ENCODE measurements around the gene PLXNB2.

The PLXNB2 gene

GRCh38 chr22:50317178-50317577 is 9.7 kb upstream of the PLXNB2 start:
- peaks cover 13% of the 10 kb centered on the region for H3K4me1 ChIP-seq (ENCODE audit: control insufficient read depth, insufficient read depth, low read length)
- no peak overlapping the region for H3K4me3 ChIP-seq (ENCODE audit: low read depth, low read length)
- H3K27ac ChIP-seq (ENCODE audit: low read depth, low read length) = no peak overlapping the region
- peaks cover 18% of the 10 kb centered on the region; the same call in 1 of the 2 replicates for H3K27me3 ChIP-seq (ENCODE audit: control insufficient read depth, insufficient read depth, low read length)
- H3K9ac ChIP-seq (ENCODE audit: low read length) = no peak overlapping the region
- H3K9me3 ChIP-seq (ENCODE audit: control insufficient read depth, insufficient read depth, low read depth, low read length) = no peaks in the 10 kb centered on the region
- no peaks in the 10 kb centered on the region for H3K36me3 ChIP-seq (ENCODE audit: control insufficient read depth, insufficient read depth, low read length)

GRCh38 chr22:50316114-50317065 is 8.9 kb upstream of the PLXNB2 start:
- Histone ChIP-seq H3K9me3 (ENCODE audit: control insufficient read depth, insufficient read depth, low read depth, low read length) (no peaks in the 10 kb centered on the region), H3K27ac (ENCODE audit: low read depth, low read length) (no peak overlapping the region), H3K9ac (ENCODE audit: low read length) (no peak overlapping the region), H3K4me3 (ENCODE audit: low read depth, low read length) (no peak overlapping the region), H3K27me3 (ENCODE audit: control insufficient read depth, insufficient read depth, low read length) (peaks cover 18% of the 10 kb centered on the region; the same call in 1 of the 2 replicates), H3K4me1 (ENCODE audit: control insufficient read depth, insufficient read depth, low read length) (peaks cover 13% of the 10 kb centered on the region), H3K36me3 (ENCODE audit: control insufficient read depth, insufficient read depth, low read length) (no peaks in the 10 kb centered on the region)

GRCh38 chr22:50315289-50316113 is 8.1 kb upstream of the PLXNB2 start:
- no peak overlapping the region for H3K9ac ChIP-seq (ENCODE audit: low read length)
- peaks cover 18% of the 10 kb centered on the region; the same call in 1 of the 2 replicates for H3K27me3 ChIP-seq (ENCODE audit: control insufficient read depth, insufficient read depth, low read length)
- H3K4me3 ChIP-seq (ENCODE audit: low read depth, low read length) = no peak overlapping the region
- H3K4me1 ChIP-seq (ENCODE audit: control insufficient read depth, insufficient read depth, low read length) = peaks cover 13% of the 10 kb centered on the region
- H3K36me3 ChIP-seq (ENCODE audit: control insufficient read depth, insufficient read depth, low read length) = no peaks in the 10 kb centered on the region
- H3K9me3 ChIP-seq (ENCODE audit: control insufficient read depth, insufficient read depth, low read depth, low read length) = no peaks in the 10 kb centered on the region
- H3K27ac ChIP-seq (ENCODE audit: low read depth, low read length) = no peak overlapping the region

- H3K4me3 ChIP-seq (ENCODE audit: low read depth, low read length) = no peak overlapping the region
- peaks cover 18% of the 10 kb centered on the region; the same call in 1 of the 2 replicates for H3K27me3 ChIP-seq (ENCODE audit: control insufficient read depth, insufficient read depth, low read length)
- no peak overlapping the region for H3K27ac ChIP-seq (ENCODE audit: low read depth, low read length)
- H3K36me3 ChIP-seq (ENCODE audit: control insufficient read depth, insufficient read depth, low read length) = no peaks in the 10 kb centered on the region
- H3K9me3 ChIP-seq (ENCODE audit: control insufficient read depth, insufficient read depth, low read depth, low read length) = no peaks in the 10 kb centered on the region
- no peak overlapping the region for H3K9ac ChIP-seq (ENCODE audit: low read length)
- peaks cover 13% of the 10 kb centered on the region for H3K4me1 ChIP-seq (ENCODE audit: control insufficient read depth, insufficient read depth, low read length)
Measured at GRCh38 chr22:50314455-50315288, 7.2 kb upstream of the PLXNB2 start.

- Histone ChIP-seq H3K27ac (ENCODE audit: low read depth, low read length) (no peak overlapping the region), H3K9ac (ENCODE audit: low read length) (no peak overlapping the region), H3K4me1 (ENCODE audit: control insufficient read depth, insufficient read depth, low read length) (peaks cover 14% of the 10 kb centered on the region), H3K36me3 (ENCODE audit: control insufficient read depth, insufficient read depth, low read length) (no peaks in the 10 kb centered on the region), H3K4me3 (ENCODE audit: low read depth, low read length) (no peak overlapping the region), H3K9me3 (ENCODE audit: control insufficient read depth, insufficient read depth, low read depth, low read length) (no peaks in the 10 kb centered on the region), H3K27me3 (ENCODE audit: control insufficient read depth, insufficient read depth, low read length) (peaks cover 18% of the 10 kb centered on the region; the same call in 1 of the 2 replicates)
Measured at GRCh38 chr22:50314081-50314454, 6.6 kb upstream of the PLXNB2 start.

- Histone ChIP-seq H3K4me1 (ENCODE audit: control insufficient read depth, insufficient read depth, low read length) (peaks cover 18% of the 10 kb centered on the region), H3K27me3 (ENCODE audit: control insufficient read depth, insufficient read depth, low read length) (peaks cover 18% of the 10 kb centered on the region; the same call in 1 of the 2 replicates), H3K9ac (ENCODE audit: low read length) (no peak overlapping the region), H3K9me3 (ENCODE audit: control insufficient read depth, insufficient read depth, low read depth, low read length) (no peaks in the 10 kb centered on the region), H3K4me3 (ENCODE audit: low read depth, low read length) (no peak overlapping the region), H3K27ac (ENCODE audit: low read depth, low read length) (no peak overlapping the region), H3K36me3 (ENCODE audit: control insufficient read depth, insufficient read depth, low read length) (no peaks in the 10 kb centered on the region)
Measured at GRCh38 chr22:50313600-50313999, 6.2 kb upstream of the PLXNB2 start.

GRCh38 chr22:50313021-50313420 is 5.6 kb upstream of the PLXNB2 start:
- no peak overlapping the region for H3K9ac ChIP-seq (ENCODE audit: low read length)
- no peaks in the 10 kb centered on the region for H3K36me3 ChIP-seq (ENCODE audit: control insufficient read depth, insufficient read depth, low read length)
- H3K4me1 ChIP-seq (ENCODE audit: control insufficient read depth, insufficient read depth, low read length) = peaks cover 23% of the 10 kb centered on the region
- H3K9me3 ChIP-seq (ENCODE audit: control insufficient read depth, insufficient read depth, low read depth, low read length) = no peaks in the 10 kb centered on the region
- no peak overlapping the region for H3K27ac ChIP-seq (ENCODE audit: low read depth, low read length)
- no peak overlapping the region for H3K4me3 ChIP-seq (ENCODE audit: low read depth, low read length)
- H3K27me3 ChIP-seq (ENCODE audit: control insufficient read depth, insufficient read depth, low read length) = peaks cover 18% of the 10 kb centered on the region; the same call in 1 of the 2 replicates

GRCh38 chr22:50312371-50312770 is 4.9 kb upstream of the PLXNB2 start:
- Histone ChIP-seq H3K4me1 (ENCODE audit: control insufficient read depth, insufficient read depth, low read length) (peaks cover 25% of the 10 kb centered on the region), H3K27ac (ENCODE audit: low read depth, low read length) (no peak overlapping the region), H3K9me3 (ENCODE audit: control insufficient read depth, insufficient read depth, low read depth, low read length) (no peaks in the 10 kb centered on the region), H3K9ac (ENCODE audit: low read length) (no peak overlapping the region), H3K36me3 (ENCODE audit: control insufficient read depth, insufficient read depth, low read length) (no peaks in the 10 kb centered on the region), H3K27me3 (ENCODE audit: control insufficient read depth, insufficient read depth, low read length) (peaks cover 18% of the 10 kb centered on the region; the same call in 1 of the 2 replicates), H3K4me3 (ENCODE audit: low read depth, low read length) (no peak overlapping the region)

GRCh38 chr22:50311606-50312351 is 4.3 kb upstream of the PLXNB2 start:
- H3K27ac ChIP-seq (ENCODE audit: low read depth, low read length) = no peak overlapping the region
- no peak overlapping the region for H3K4me3 ChIP-seq (ENCODE audit: low read depth, low read length)
- no peak overlapping the region for H3K9ac ChIP-seq (ENCODE audit: low read length)
- no peaks in the 10 kb centered on the region for H3K9me3 ChIP-seq (ENCODE audit: control insufficient read depth, insufficient read depth, low read depth, low read length)
- peaks cover 18% of the 10 kb centered on the region; the same call in 1 of the 2 replicates for H3K27me3 ChIP-seq (ENCODE audit: control insufficient read depth, insufficient read depth, low read length)
- peaks cover 25% of the 10 kb centered on the region for H3K4me1 ChIP-seq (ENCODE audit: control insufficient read depth, insufficient read depth, low read length)
- no peaks in the 10 kb centered on the region for H3K36me3 ChIP-seq (ENCODE audit: control insufficient read depth, insufficient read depth, low read length)

GRCh38 chr22:50310949-50311444 is 3.6 kb upstream of the PLXNB2 start:
- Histone ChIP-seq H3K4me1 (ENCODE audit: control insufficient read depth, insufficient read depth, low read length) (peaks cover 29% of the 10 kb centered on the region), H3K36me3 (ENCODE audit: control insufficient read depth, insufficient read depth, low read length) (no peaks in the 10 kb centered on the region), H3K4me3 (ENCODE audit: low read depth, low read length) (no peak overlapping the region), H3K27ac (ENCODE audit: low read depth, low read length) (no peak overlapping the region), H3K27me3 (ENCODE audit: control insufficient read depth, insufficient read depth, low read length) (peaks cover 15% of the 10 kb centered on the region; the same call in 1 of the 2 replicates), H3K9ac (ENCODE audit: low read length) (no peak overlapping the region), H3K9me3 (ENCODE audit: control insufficient read depth, insufficient read depth, low read depth, low read length) (no peaks in the 10 kb centered on the region)

Measured in HUES6 (cell line).